H9 (cell line): ENCODE measurements around the gene NUBPL. TPM values are rescaled to one million over a fixed set of nuclear protein-coding genes. Genes with fewer than 3 reads are reported as not detected.

Source experiments
- DNase-seq: peaks from one replicate; pipeline ENCODE4 v3.0.0-alpha.2; 2017
- H2AFZ ChIP-seq: one replicate; pipeline ENCODE4 v1.6.1; 2013; ENCODE audit warnings: mild to moderate bottlenecking, low read length, control low read depth, moderate library complexity
- H2AK5ac ChIP-seq: 2 replicates; pipeline ENCODE4 v1.6.1; 2013; ENCODE audit warnings: low read length, control low read depth, mixed read lengths; ENCODE audit not compliant: insufficient read length
- H2BK120ac ChIP-seq: one replicate; pipeline ENCODE4 v1.6.1; 2013; ENCODE audit warnings: low read depth, mild to moderate bottlenecking, low read length, control low read depth, inconsistent platforms; ENCODE audit not compliant: poor library complexity, severe bottlenecking
- H2BK12ac ChIP-seq: 2 replicates; pipeline ENCODE4 v1.6.1; 2013; ENCODE audit warnings: low read length, control low read depth, mixed read lengths, low read depth; ENCODE audit not compliant: insufficient read length
- H2BK15ac ChIP-seq: 2 replicates; pipeline ENCODE4 v1.6.1; 2013; ENCODE audit warnings: low read depth, low read length, control low read depth
- H2BK20ac ChIP-seq: one replicate; pipeline ENCODE4 v1.6.1; 2013; ENCODE audit warnings: low read depth, mild to moderate bottlenecking, low read length, control low read depth, inconsistent platforms; ENCODE audit not compliant: poor library complexity, severe bottlenecking
- H2BK5ac ChIP-seq: 2 replicates; pipeline ENCODE4 v1.6.1; 2013; ENCODE audit warnings: low read length, control low read depth, mixed read lengths; ENCODE audit not compliant: insufficient read length
- H3K14ac ChIP-seq: 2 replicates; pipeline ENCODE4 v1.6.1; 2013; ENCODE audit warnings: low read length, control low read depth; ENCODE audit not compliant: insufficient read depth
- H3K18ac ChIP-seq: 2 replicates; pipeline ENCODE4 v1.6.1; 2013; ENCODE audit warnings: low read depth, mild to moderate bottlenecking, mixed read lengths, low read length, control low read depth; ENCODE audit not compliant: insufficient read length
- H3K23ac ChIP-seq: 2 replicates; pipeline ENCODE4 v1.6.1; 2013; ENCODE audit warnings: low read length, control low read depth, mixed read lengths, low read depth; ENCODE audit not compliant: insufficient read length
- H3K23me2 ChIP-seq: 2 replicates; pipeline ENCODE4 v1.6.1; 2013; ENCODE audit warnings: low read depth, mild to moderate bottlenecking, mixed read lengths, low read length, control low read depth; ENCODE audit not compliant: insufficient read length, poor library complexity, severe bottlenecking
- H3K27ac ChIP-seq: 2 replicates; pipeline ENCODE4 v1.5.1; 2013; ENCODE audit warnings: low read length, control low read depth, mixed read lengths, low read depth; ENCODE audit not compliant: insufficient read length
- H3K27me3 ChIP-seq: 2 replicates; pipeline ENCODE4 v1.6.1; 2013; ENCODE audit warnings: low read length, control low read depth, inconsistent platforms; ENCODE audit not compliant: insufficient read depth
- H3K4ac ChIP-seq: 2 replicates; pipeline ENCODE4 v1.6.1; 2013; ENCODE audit warnings: low read depth, mild to moderate bottlenecking, control low read depth, inconsistent platforms, low read length, moderate library complexity
- H3K4me1 ChIP-seq: 2 replicates; pipeline ENCODE4 v1.6.1; 2013; ENCODE audit warnings: low read length, control low read depth, inconsistent platforms; ENCODE audit not compliant: insufficient read depth
- H3K4me2 ChIP-seq: 2 replicates; pipeline ENCODE4 v1.6.1; 2013; ENCODE audit warnings: low read length, control low read depth, mixed read lengths; ENCODE audit not compliant: insufficient read length, insufficient read depth
- H3K56ac ChIP-seq: 2 replicates; pipeline ENCODE4 v1.6.1; 2013; ENCODE audit warnings: low read depth, mild to moderate bottlenecking, mixed read lengths, low read length, control low read depth; ENCODE audit not compliant: insufficient read length
- H3K79me1 ChIP-seq: 2 replicates; pipeline ENCODE4 v1.6.1; 2013; ENCODE audit warnings: low read depth, mild to moderate bottlenecking, moderate library complexity, low read length, control low read depth, inconsistent platforms; ENCODE audit not compliant: insufficient read depth, poor library complexity, severe bottlenecking
- H3K79me2 ChIP-seq: 2 replicates; pipeline ENCODE4 v1.6.1; 2013; ENCODE audit warnings: low read length, control low read depth, inconsistent platforms; ENCODE audit not compliant: insufficient read depth
- H3K9ac ChIP-seq: 2 replicates; pipeline ENCODE4 v1.6.1; 2013; ENCODE audit warnings: low read length, control low read depth, mixed read lengths; ENCODE audit not compliant: insufficient read length; ENCODE audit errors: extremely low read depth
- H3K9me3 ChIP-seq: one replicate; pipeline ENCODE4 v1.6.1; 2013; ENCODE audit warnings: low read depth, low read length, inconsistent platforms; ENCODE audit not compliant: control insufficient read depth
- H3T11ph ChIP-seq: one replicate; pipeline ENCODE4 v1.6.1; 2013; ENCODE audit warnings: mild to moderate bottlenecking, low read length, control low read depth, inconsistent platforms
- H4K20me1 ChIP-seq: one replicate; pipeline ENCODE4 v1.6.1; 2013; ENCODE audit not compliant: control insufficient read depth, insufficient read length, insufficient read depth
- H4K5ac ChIP-seq: 2 replicates; pipeline ENCODE4 v1.6.1; 2013; ENCODE audit warnings: low read depth, mild to moderate bottlenecking, mixed read lengths, low read length, control low read depth; ENCODE audit not compliant: insufficient read length
- H4K8ac ChIP-seq: replicated peaks from 2 replicates; pipeline ENCODE4 v1.6.1; 2013; ENCODE audit warnings: low read length, control low read depth, mixed read lengths, low read depth; ENCODE audit not compliant: insufficient read length
- H4K91ac ChIP-seq: 2 replicates; pipeline ENCODE4 v1.6.1; 2013; ENCODE audit warnings: low read depth, mild to moderate bottlenecking, moderate library complexity, mixed read lengths, low read length, control low read depth; ENCODE audit not compliant: insufficient read length
- H3K27ac Mint-ChIP-seq, 3 experiments: 2 replicates in 2 of 3; 3 replicates in 1 of 3; pipeline ENCODE4 v1.8.0; 2020 to 2021; ENCODE audit warnings: mixed read lengths in 3 of 3, mild to moderate bottlenecking in 1 of 3, moderate library complexity in 1 of 3
- H3K27me3 Mint-ChIP-seq: 2 replicates; pipeline ENCODE4 v1.8.0; 2021; ENCODE audit warnings: low read depth, mild to moderate bottlenecking, moderate library complexity, mixed read lengths
- H3K36me3 Mint-ChIP-seq, 3 experiments: 2 replicates in 2 of 3; 3 replicates in 1 of 3; pipeline ENCODE4 v1.8.0; 2020 to 2021; ENCODE audit warnings: low read depth in 3 of 3, mixed read lengths in 3 of 3; ENCODE audit not compliant: insufficient read depth in 1 of 3
- H3K4me1 Mint-ChIP-seq, 2 experiments: 2 replicates each; pipeline ENCODE4 v1.8.0; 2020; ENCODE audit warnings: mixed read lengths in 2 of 2
- H3K4me3 Mint-ChIP-seq, 2 experiments: 2 replicates in 1 of 2; 3 replicates in 1 of 2; pipeline ENCODE4 v1.8.0; 2020 to 2021; ENCODE audit warnings: mild to moderate bottlenecking in 2 of 2, mixed read lengths in 2 of 2, moderate library complexity in 1 of 2
- H3K9me3 Mint-ChIP-seq, 2 experiments: 2 replicates in 1 of 2; 3 replicates in 1 of 2; pipeline ENCODE4 v1.8.0; 2020; ENCODE audit warnings: mild to moderate bottlenecking in 2 of 2, mixed read lengths in 2 of 2, moderate library complexity in 1 of 2
- CTCF ChIP-seq: fragments of 200-600 bp; sonication (generic); conservative IDR thresholded peaks from 3 replicates; pipeline ENCODE4 v1.8.0; 2021; ENCODE audit warnings: antibody characterized with exemption, mild to moderate bottlenecking
- WGBS: extraction: QIAGEN DNeasy Blood & Tissue Kit; methylation state at CpG from one replicate; pipeline ENCODE4 v1.1.7; 2013; ENCODE audit warnings: missing lambda C conversion rate, low lambda C conversion rate, mixed read lengths; ENCODE audit not compliant: insufficient read length; ENCODE audit errors: extremely low coverage; 5-methylcytosine and 5-hydroxymethylcytosine counted together
- total RNA-seq: library from RNA; stranded (reverse); gene quantifications from 2 replicates; pipeline ENCODE4 v1.2.1, GENCODE V29; 2021

The NUBPL gene
- total RNA-seq, 1 experiment from 2014 or later: 14.8 TPM

GRCh38 chr14:31895206-31895605 is 334.0 kb downstream of the NUBPL start:
- H3K27me3 Mint-ChIP-seq: no peaks in the 10 kb centered on the region
- H3K56ac ChIP-seq: no peak overlapping the region
- no peak overlapping the region for H2BK20ac ChIP-seq
- no peak overlapping the region for H2BK120ac ChIP-seq
- no peak overlapping the region for H3K4ac ChIP-seq
- no peak overlapping the region for H3K4me3 Mint-ChIP-seq
- no peak overlapping the region for H3T11ph ChIP-seq
- peaks cover 35 to 37% of the 10 kb centered on the region in 2 experiments for H3K4me1 Mint-ChIP-seq
- H3K36me3 Mint-ChIP-seq: no peaks in the 10 kb centered on the region
- H3K79me1 ChIP-seq: no peaks in the 10 kb centered on the region
- no peaks in the 10 kb centered on the region for H4K20me1 ChIP-seq
- H3K79me2 ChIP-seq: no peaks in the 10 kb centered on the region
- H3K23me2 ChIP-seq: no peaks in the 10 kb centered on the region
- no peak overlapping the region for H3K4me2 ChIP-seq
- no peaks in the 10 kb centered on the region; a peak in 1 of 5 replicates for H3K9me3 Mint-ChIP-seq
- no peaks in the 10 kb centered on the region for H3K9me3 ChIP-seq
- WGBS: no CpG with 5 or more reads among the region's 2 CpGs
- no peak overlapping the region for H2BK12ac ChIP-seq
- H4K5ac ChIP-seq: no peak overlapping the region
- H3K27ac Mint-ChIP-seq: no peak overlapping the region
- no peak overlapping the region for H3K14ac ChIP-seq
- H2AK5ac ChIP-seq: no peak overlapping the region
- H3K27ac ChIP-seq: no peak overlapping the region
- no peak overlapping the region for H3K23ac ChIP-seq
- no peak overlapping the region for H3K18ac ChIP-seq
- no peak overlapping the region for H3K9ac ChIP-seq
- H3K4me1 ChIP-seq: peaks cover 5% of the 10 kb centered on the region; the same call in 1 of the 2 replicates
- TF ChIP-seq CTCF: no peak
- no peaks in the 10 kb centered on the region for H3K27me3 ChIP-seq
- H2AFZ ChIP-seq: no peak overlapping the region
- H2BK5ac ChIP-seq: no peak overlapping the region
- H2BK15ac ChIP-seq: no peak overlapping the region
- DNase-seq: no peak
- no peak overlapping the region for H4K8ac ChIP-seq
- no peak overlapping the region for H4K91ac ChIP-seq
